Esophagus squamous epithelium (tissue), 4 donors: ENCODE data around the gene WASHC2A.
"Not testable (repeated sequence)": the region's sequence is repeated elsewhere in the genome, so short reads cannot be mapped to it uniquely, and the experiment has no call there.

Experiments
- CTCF ChIP-seq, 6 experiments: fragments of 450-650 bp in 4 of 6; fragments of 200-600 bp in 2 of 6; sonication (generic) in 2 of 6; IDR thresholded peaks; one replicate each; pipeline ENCODE4 v1.5.1; 2016 to 2019; ENCODE audit warnings: antibody characterized with exemption in 6 of 6, mild to moderate bottlenecking in 4 of 6, moderate library complexity in 4 of 6
- POLR2A ChIP-seq, 4 donors: fragments of 450-650 bp; IDR thresholded peaks; one replicate each; pipeline ENCODE4 v1.6.1; 2017; ENCODE audit warnings: antibody characterized with exemption in 4 of 4, mild to moderate bottlenecking in 4 of 4, moderate library complexity in 3 of 4

GRCh38 chr10:50061548-50061947 lies 6.2 kb upstream of the WASHC2A start:
- not testable (repeated sequence) for TF ChIP-seq CTCF, POLR2A (IDR thresholded peaks at IDR 0.05)
